Measurements from ENCODE around the gene HAPSTR1. TPM values are rescaled to one million over a fixed set of nuclear protein-coding genes. Genes with fewer than 3 reads are reported as not detected.

HAPSTR1 gene
- total and polyA plus RNA-seq, 2 donors (not counting 3 experiments of a cell fraction or from before 2014, with no cell fraction given), result 15.7 to 63.7 TPM

GRCh38 chr16:9047689-9048301, 43.6 kb upstream of the HAPSTR1 start:
- H2AFZ ChIP-seq (ENCODE audit: low read depth, low read length), result peak overlapping the region; percentile 60
- peak overlapping the region; percentile 52 for H3K4me2 ChIP-seq (ENCODE audit: insufficient read depth, low read length)
- H3K36me3 ChIP-seq (ENCODE audit: control insufficient read depth in 2 of 2, extremely low read depth in 1 of 2, insufficient read depth in 2 of 2, low read length in 2 of 2), result no peaks in the 10 kb centered on the region
- peak; percentile 100 for TF ChIP-seq JUN (IDR thresholded peaks at IDR 0.05; ENCODE audit: borderline replicate concordance, insufficient read depth, insufficient read length, low read depth)
- no peak for TF ChIP-seq CTCF (IDR thresholded peaks at IDR 0.05; ENCODE audit: extremely low read depth in 1 of 2, insufficient read depth in 1 of 2, low read depth in 1 of 2, low read length in 2 of 2)
- TF ChIP-seq EZH2 (IDR thresholded peaks at IDR 0.05; ENCODE audit: borderline replicate concordance, low read depth, low read length, severe bottlenecking), result no peak
- TF ChIP-seq GATA2 (IDR thresholded peaks at IDR 0.05; ENCODE audit: insufficient read depth, insufficient read length, low read depth, low read length), result no peak
- no peak for TF ChIP-seq MAX (IDR thresholded peaks at IDR 0.05; ENCODE audit: insufficient read depth, insufficient read length)
- no peak for TF ChIP-seq POLR2A (IDR thresholded peaks at IDR 0.05; ENCODE audit: low read depth, low read length)
- peak; percentile 100 for TF ChIP-seq FOS (IDR thresholded peaks at IDR 0.05; ENCODE audit: borderline replicate concordance, insufficient read depth, low read length)
- peak; percentile 81 for TF ChIP-seq POLR2AphosphoS5 (IDR thresholded peaks at IDR 0.05; ENCODE audit: insufficient read depth, low read depth, low read length)
- no peak for TF ChIP-seq MYC (IDR thresholded peaks at IDR 0.05; ENCODE audit: low read depth, low read length)
- ChIA-PET CTCF (interaction anchor here (0.7 to 4.5 kb wide), 10 partner anchors 14 to 179 kb away, joined by 3 to 32 read pairs (median 4); partner anchors contain the start of genes CARHSP1 and HAPSTR1), POLR2A (interaction anchor here (1.1 to 1.4 kb wide), 2 partner anchors 31 to 44 kb away, joined by 3 to 12 read pairs; partner anchors contain the start of gene HAPSTR1)
- H3K27me3 ChIP-seq (ENCODE audit: control insufficient read depth in 2 of 2, insufficient read depth in 2 of 2, low read length in 2 of 2), result no peaks in the 10 kb centered on the region
- H3K4me3 ChIP-seq (replicated peaks in 1 of 3; ENCODE audit: insufficient read depth in 1 of 3, low read depth in 1 of 3, low read length in 3 of 3), result no peak overlapping the region
- intact Hi-C loops (cut with micrococcal nuclease) (loop anchor here (1.0 to 5.0 kb wide), 3 partner anchors 32 to 85 kb away; partner anchors contain the start of genes HAPSTR1 and USP7), dilution Hi-C loops (cut with MboI; ENCODE audit: extremely low pct_ligation_motif_present, low sequenced_read_pairs) (no loop called here)
- peak overlapping the region; percentile 74 for H3K9ac ChIP-seq (replicated peaks; ENCODE audit: extremely low read depth, insufficient read depth, low read length)
- no peaks in the 10 kb centered on the region for H3K9me1 ChIP-seq (replicated peaks; ENCODE audit: control insufficient read depth, extremely low read depth, insufficient read depth, low read length)
- FAIRE-seq (peak; percentile 100), DNase-seq (ENCODE audit: low read depth, low spot score) (peak; percentile 98)
- H3K4me1 ChIP-seq (ENCODE audit: control insufficient read depth, extremely low read depth, insufficient read depth, low read length), result peaks cover 15% of the 10 kb centered on the region
- BruUV-seq (replicated peaks), result TSS peak; percentile 95
- H3K79me2 ChIP-seq (ENCODE audit: control insufficient read depth, insufficient read depth, low read length), result no peaks in the 10 kb centered on the region
- peak overlapping the region; percentile 94 for H3K27ac ChIP-seq (ENCODE audit: insufficient read depth, low read depth, low read length)
- no peaks in the 10 kb centered on the region for H4K20me1 ChIP-seq (replicated peaks; ENCODE audit: control insufficient read depth, extremely low read depth, insufficient read depth, low read length)
- no peaks in the 10 kb centered on the region for H3K9me3 ChIP-seq (replicated peaks; ENCODE audit: control insufficient read depth, insufficient read depth, low read length)
